Liver (tissue), 9 donors: ENCODE data around the gene ASZ1. TPM values are rescaled to one million over a fixed set of nuclear protein-coding genes. Genes with fewer than 3 reads are reported as not detected.

Experiments used
- DNase-seq: peaks from one replicate; pipeline ENCODE4 v3.0.0-alpha.2; 2017; ENCODE audit warnings: low spot score
- H3K27ac ChIP-seq, 2 donors: one replicate each; pipeline ENCODE4 v1.7.0; 2013; ENCODE audit warnings: inconsistent platforms in 2 of 2, low read length in 2 of 2, control low read depth in 1 of 2, low read depth in 1 of 2, mild to moderate bottlenecking in 1 of 2
- H3K27me3 ChIP-seq, 4 donors: one replicate each; pipeline versions ENCODE4 v1.6.1 to v1.7.0; 2013; ENCODE audit warnings: low read length in 3 of 4, inconsistent platforms in 1 of 4, mild to moderate bottlenecking in 1 of 4, moderate library complexity in 1 of 4; ENCODE audit not compliant: control insufficient read depth in 4 of 4, insufficient read depth in 4 of 4
- H3K36me3 ChIP-seq, 4 donors: one replicate each; pipeline versions ENCODE4 v1.6.1 to v1.7.0; 2013; ENCODE audit warnings: low read length in 3 of 4, mild to moderate bottlenecking in 3 of 4, low read depth in 1 of 4, moderate library complexity in 1 of 4; ENCODE audit not compliant: control insufficient read depth in 4 of 4, insufficient read depth in 3 of 4
- H3K4me1 ChIP-seq, 4 donors: one replicate each; pipeline versions ENCODE4 v1.6.1 to v1.7.0; 2013; ENCODE audit warnings: low read length in 3 of 4, mild to moderate bottlenecking in 3 of 4, moderate library complexity in 1 of 4; ENCODE audit not compliant: control insufficient read depth in 4 of 4, insufficient read depth in 4 of 4
- H3K4me3 ChIP-seq, 3 donors: one replicate each; pipeline versions ENCODE4 v1.6.1 to v1.7.0; 2013; ENCODE audit warnings: low read length in 3 of 3, control low read depth in 1 of 3, low read depth in 1 of 3, mild to moderate bottlenecking in 1 of 3
- H3K9ac ChIP-seq, 2 donors: one replicate each; pipeline ENCODE4 v1.7.0; 2013; ENCODE audit warnings: low read length in 2 of 2, mild to moderate bottlenecking in 2 of 2, moderate library complexity in 2 of 2, control low read depth in 1 of 2, low read depth in 1 of 2
- H3K9me3 ChIP-seq, 4 donors: one replicate each; pipeline versions ENCODE4 v1.6.1 to v1.7.0; 2013; ENCODE audit warnings: low read length in 3 of 4; ENCODE audit not compliant: control insufficient read depth in 4 of 4
- ATF3 ChIP-seq: IDR thresholded peaks from 2 replicates; pipeline ENCODE4 v1.6.1; 2016; ENCODE audit warnings: antibody characterized with exemption
- EGR1 ChIP-seq, 2 donors: IDR thresholded peaks; 2 replicates each; pipeline ENCODE4 v1.6.1; 2016 to 2018; ENCODE audit warnings: antibody characterized with exemption in 2 of 2, low read depth in 2 of 2
- FOXA1 ChIP-seq: IDR thresholded peaks from 2 replicates; pipeline ENCODE4 v1.6.1; 2016; ENCODE audit warnings: antibody characterized with exemption
- FOXA2 ChIP-seq: IDR thresholded peaks from 2 replicates; pipeline ENCODE4 v1.6.1; 2016; ENCODE audit warnings: antibody characterized with exemption
- GABPA ChIP-seq, 2 donors: IDR thresholded peaks in 1 of 2; conservative IDR thresholded peaks in 1 of 2; 2 replicates each; pipeline ENCODE4 v1.6.1; 2016; ENCODE audit warnings: antibody characterized with exemption in 2 of 2, mild to moderate bottlenecking in 1 of 2, moderate library complexity in 1 of 2
- HNF4A ChIP-seq, 2 donors: conservative IDR thresholded peaks; 2 replicates each; pipeline ENCODE4 v1.6.1; 2016; ENCODE audit warnings: antibody characterized with exemption in 2 of 2, mild to moderate bottlenecking in 2 of 2
- HNF4G ChIP-seq: IDR thresholded peaks from 2 replicates; pipeline ENCODE4 v1.6.1; 2016; ENCODE audit warnings: antibody characterized with exemption
- JUND ChIP-seq, 2 donors: IDR thresholded peaks; 2 replicates each; pipeline ENCODE4 v1.6.1; 2016; ENCODE audit warnings: antibody characterized with exemption in 2 of 2
- MAX ChIP-seq: IDR thresholded peaks from 2 replicates; pipeline ENCODE4 v1.6.1; 2016; ENCODE audit warnings: antibody characterized with exemption
- NR2F2 ChIP-seq: IDR thresholded peaks from 2 replicates; pipeline ENCODE4 v1.6.1; 2016; ENCODE audit warnings: antibody characterized with exemption
- RAD21 ChIP-seq, 2 donors: IDR thresholded peaks; 2 replicates each; pipeline ENCODE4 v1.6.1; 2016; ENCODE audit warnings: antibody characterized with exemption in 2 of 2, mild to moderate bottlenecking in 2 of 2
- REST ChIP-seq: IDR thresholded peaks from 2 replicates; pipeline ENCODE4 v1.6.1; 2016; ENCODE audit warnings: antibody characterized with exemption, mild to moderate bottlenecking
- RXRA ChIP-seq, 2 donors: IDR thresholded peaks; 2 replicates each; pipeline ENCODE4 v1.6.1; 2017 to 2018; ENCODE audit warnings: antibody characterized with exemption in 2 of 2, mild to moderate bottlenecking in 1 of 2
- SP1 ChIP-seq: IDR thresholded peaks from 2 replicates; pipeline ENCODE4 v1.6.1; 2018; ENCODE audit warnings: antibody characterized with exemption, mild to moderate bottlenecking
- TAF1 ChIP-seq: conservative IDR thresholded peaks from 2 replicates; pipeline ENCODE4 v1.6.1; 2016; ENCODE audit warnings: antibody characterized with exemption, mild to moderate bottlenecking
- YY1 ChIP-seq: IDR thresholded peaks from 2 replicates; pipeline ENCODE4 v1.6.1; 2016; ENCODE audit warnings: antibody characterized with exemption, mild to moderate bottlenecking
- ZBTB33 ChIP-seq: IDR thresholded peaks from 2 replicates; pipeline ENCODE4 v1.6.1; 2016; ENCODE audit warnings: antibody characterized with exemption
- WGBS: extraction: QIAGEN DNeasy Blood & Tissue Kit; methylation state at CpG from one replicate; pipeline ENCODE4 v1.1.7; 2013; 5-methylcytosine and 5-hydroxymethylcytosine counted together
- polyA plus RNA-seq, 2 donors: library from polyadenylated mRNA; stranded (reverse) in 1 of 2; unstranded in 1 of 2; fragments of 200-250 nt in 1 of 2; fragments of >200 nt in 1 of 2; fragmentation: Nextera tagmentation in 1 of 2; extraction: Ambion mirVana in 1 of 2; gene quantifications; one replicate each; pipeline versions ENCODE4 v1.2.1 to v1.2.3, GENCODE V29; 2013 to 2015
- total RNA-seq, 2 donors: library from RNA; depleted of rRNA; stranded (reverse); fragments of >200 nt; gene quantifications; one replicate each; pipeline ENCODE4 v1.2.3, GENCODE V29; 2014
- TF ChIP-seq, protein P1 (sequence below): fragments of 150-350 bp; IDR thresholded peaks from 2 replicates; pipeline ENCODE4 v1.5.1; 2017; ENCODE audit warnings: improper control_type of control experiment, low read depth, low read length; ENCODE audit not compliant: missing input control
- donor health status: healthy.
- donor health status: healthy.
- donor health status: healthy.
- donor health status: healthy.
- donor health status: healthy.

ASZ1 gene
- total and polyA plus RNA-seq, 4 donors = 0.08 TPM; not detected in 3

DNA sequence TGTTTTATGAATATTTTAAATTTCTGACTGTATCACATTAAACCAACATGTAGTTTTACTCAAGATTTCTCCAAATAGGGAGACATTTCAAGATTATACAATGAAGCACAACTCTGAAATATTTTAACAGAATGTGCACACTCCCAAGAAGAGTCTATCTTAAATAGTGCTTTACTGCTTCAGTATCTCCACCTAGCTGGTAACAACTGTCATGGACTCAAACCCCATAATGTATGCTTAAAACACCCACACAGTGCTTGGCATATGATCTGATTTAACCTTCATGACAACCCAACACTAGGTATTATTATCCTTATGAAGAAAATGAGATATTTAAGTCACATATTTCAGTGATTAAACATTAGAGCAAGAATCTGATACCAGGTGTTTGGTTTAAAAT lies 45.9 kb downstream of the ASZ1 start (continued):
- no peak for TF ChIP-seq ATF3

DNA sequence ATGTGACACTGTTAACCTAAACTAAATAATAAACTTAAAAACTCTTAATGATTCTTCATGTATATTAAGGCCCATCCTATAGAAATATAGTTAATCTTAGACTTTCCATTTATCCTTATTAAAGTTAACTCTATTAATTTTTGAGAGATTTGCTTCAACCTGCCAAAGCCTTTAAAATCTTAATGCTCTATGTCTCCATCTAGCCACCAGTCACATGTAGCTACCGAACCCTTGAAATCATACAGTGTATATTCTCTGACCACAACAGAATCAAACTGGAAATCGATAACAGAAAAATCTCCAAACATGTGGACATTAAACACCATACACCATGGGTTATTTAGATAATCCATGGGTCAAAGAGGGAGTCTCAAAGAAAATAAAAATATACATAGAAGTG lies 51.9 kb downstream of the ASZ1 start:
- H3K9ac ChIP-seq = no peak overlapping the region
- WGBS = 61% methylated on average over 2 of the region's 2 CpGs
- no peak for TF ChIP-seq JUND (IDR thresholded peaks at IDR 0.05)
- no peak for TF ChIP-seq FOXA1
- no peak for TF ChIP-seq RAD21 (IDR thresholded peaks at IDR 0.05)
- TF ChIP-seq YY1 = no peak
- no peak for TF ChIP-seq HNF4A (conservative IDR thresholded peaks at IDR 0.05)
- TF ChIP-seq SP1 = no peak
- TF ChIP-seq REST = no peak
- no peak for TF ChIP-seq FOXA2
- TF ChIP-seq ZBTB33 = no peak
- TF ChIP-seq RXRA (IDR thresholded peaks at IDR 0.05) = no peak
- TF ChIP-seq GABPA (IDR thresholded peaks at IDR 0.05 in 1 of 2, conservative IDR thresholded peaks at IDR 0.05 in 1 of 2) = no peak
- TF ChIP-seq HNF4G = no peak
- TF ChIP-seq ATF3 = no peak
- no peak for TF ChIP-seq TAF1
- no peak for TF ChIP-seq EGR1 (IDR thresholded peaks at IDR 0.05; ENCODE audit: low read depth in 2 of 2)
- no peak for TF ChIP-seq NR2F2
- TF ChIP-seq, protein P1, sequence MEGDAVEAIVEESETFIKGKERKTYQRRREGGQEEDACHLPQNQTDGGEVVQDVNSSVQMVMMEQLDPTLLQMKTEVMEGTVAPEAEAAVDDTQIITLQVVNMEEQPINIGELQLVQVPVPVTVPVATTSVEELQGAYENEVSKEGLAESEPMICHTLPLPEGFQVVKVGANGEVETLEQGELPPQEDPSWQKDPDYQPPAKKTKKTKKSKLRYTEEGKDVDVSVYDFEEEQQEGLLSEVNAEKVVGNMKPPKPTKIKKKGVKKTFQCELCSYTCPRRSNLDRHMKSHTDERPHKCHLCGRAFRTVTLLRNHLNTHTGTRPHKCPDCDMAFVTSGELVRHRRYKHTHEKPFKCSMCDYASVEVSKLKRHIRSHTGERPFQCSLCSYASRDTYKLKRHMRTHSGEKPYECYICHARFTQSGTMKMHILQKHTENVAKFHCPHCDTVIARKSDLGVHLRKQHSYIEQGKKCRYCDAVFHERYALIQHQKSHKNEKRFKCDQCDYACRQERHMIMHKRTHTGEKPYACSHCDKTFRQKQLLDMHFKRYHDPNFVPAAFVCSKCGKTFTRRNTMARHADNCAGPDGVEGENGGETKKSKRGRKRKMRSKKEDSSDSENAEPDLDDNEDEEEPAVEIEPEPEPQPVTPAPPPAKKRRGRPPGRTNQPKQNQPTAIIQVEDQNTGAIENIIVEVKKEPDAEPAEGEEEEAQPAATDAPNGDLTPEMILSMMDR = no peak
- no peak for TF ChIP-seq MAX
- no peak overlapping the region for H3K4me3 ChIP-seq
- no peaks in the 10 kb centered on the region for H3K9me3 ChIP-seq
- no peak for DNase-seq
- no peak overlapping the region for H3K27ac ChIP-seq
- no peaks in the 10 kb centered on the region for H3K4me1 ChIP-seq
- H3K27me3 ChIP-seq = no peaks in the 10 kb centered on the region
- no peaks in the 10 kb centered on the region for H3K36me3 ChIP-seq
